Endodermal cell (in vitro differentiated cells): ENCODE data around the gene KCNH8. TPM values are rescaled to one million over a fixed set of nuclear protein-coding genes. Genes with fewer than 3 reads are reported as not detected.

Experiments used
- DNase-seq: peaks from one replicate; pipeline ENCODE4 v3.0.0-alpha.2; 2017
- H3K27ac ChIP-seq: 2 replicates; pipeline ENCODE4 v1.5.1; 2013; ENCODE audit warnings: mild to moderate bottlenecking, low read depth, low read length, moderate library complexity
- H3K27me3 ChIP-seq: 2 replicates; pipeline ENCODE4 v1.6.1; 2013; ENCODE audit warnings: mild to moderate bottlenecking, low read length, moderate library complexity; ENCODE audit not compliant: insufficient read depth, control insufficient read depth, poor library complexity, severe bottlenecking
- H3K36me3 ChIP-seq: 2 replicates; pipeline ENCODE4 v1.7.0; 2013; ENCODE audit warnings: mild to moderate bottlenecking, low read length, moderate library complexity; ENCODE audit not compliant: control insufficient read depth, insufficient read depth
- H3K4me1 ChIP-seq: one replicate; pipeline ENCODE4 v1.7.0; 2013; ENCODE audit warnings: low read length; ENCODE audit not compliant: control insufficient read depth, insufficient read depth
- H3K4me3 ChIP-seq: 2 replicates; pipeline ENCODE4 v1.5.1; 2013; ENCODE audit warnings: mild to moderate bottlenecking, low read length, moderate library complexity
- H3K9ac ChIP-seq: 2 replicates; pipeline ENCODE4 v1.6.1; 2013; ENCODE audit warnings: mild to moderate bottlenecking, low read length, moderate library complexity; ENCODE audit not compliant: poor library complexity, severe bottlenecking; ENCODE audit errors: extremely low read depth
- H3K9me3 ChIP-seq: 2 replicates; pipeline ENCODE4 v1.6.1; 2013; ENCODE audit warnings: mild to moderate bottlenecking, low read length, moderate library complexity; ENCODE audit not compliant: control insufficient read depth
- H3K27ac Mint-ChIP-seq: 2 replicates; pipeline ENCODE4 v1.8.0; 2020; ENCODE audit warnings: mixed read lengths
- H3K27me3 Mint-ChIP-seq: 2 replicates; pipeline ENCODE4 v1.8.0; 2021; ENCODE audit warnings: mild to moderate bottlenecking, mixed read lengths; ENCODE audit not compliant: insufficient read depth
- H3K36me3 Mint-ChIP-seq: 2 replicates; pipeline ENCODE4 v1.8.0; 2020; ENCODE audit warnings: low read depth, mixed read lengths
- H3K4me1 Mint-ChIP-seq: 2 replicates; pipeline ENCODE4 v1.8.0; 2020; ENCODE audit warnings: mixed read lengths
- H3K4me3 Mint-ChIP-seq: 2 replicates; pipeline ENCODE4 v1.8.0; 2020; ENCODE audit warnings: mild to moderate bottlenecking, moderate library complexity, mixed read lengths
- H3K9me3 Mint-ChIP-seq: 2 replicates; pipeline ENCODE4 v1.8.0; 2020; ENCODE audit warnings: mild to moderate bottlenecking, mixed read lengths
- CTCF ChIP-seq: fragments of 200-600 bp; sonication (generic); conservative IDR thresholded peaks from 2 replicates; pipeline ENCODE4 v1.5.0; 2021; ENCODE audit warnings: antibody characterized with exemption, mild to moderate bottlenecking
- WGBS, 2 experiments: methylation state at CpG; one replicate each; pipeline versions ENCODE4 v1.1.5 to v1.1.7; 2013; ENCODE audit warnings: missing lambda C conversion rate in 2 of 2, mixed read lengths in 1 of 2; ENCODE audit not compliant: insufficient coverage in 1 of 2, insufficient read length in 1 of 2; 5-methylcytosine and 5-hydroxymethylcytosine counted together
- total RNA-seq, 2 donors: library from RNA; stranded (reverse); fragmentation: NEBNext Ultra II Directional in 1 of 2; extraction: Animal tissue kit (Norgen Biotek cat#: 25700) in 1 of 2; gene quantifications; 2 replicates in 1 of 2; 3 replicates in 1 of 2; pipeline ENCODE4 v1.2.1, GENCODE V29; 2021

The KCNH8 gene
- total RNA-seq, 2 donors from 2014 or later = 12.0 to 15.0 TPM

GRCh38 chr3:19357947-19358346, 209.6 kb downstream of the KCNH8 start:
- Mint-ChIP-seq H3K36me3 (peaks cover 9% of the 10 kb centered on the region), H3K4me3 (no peak overlapping the region)
- H3K9ac ChIP-seq = no peak overlapping the region

GRCh38 chr3:19363071-19363470, 214.8 kb downstream of the KCNH8 start:
- no peak overlapping the region for H3K4me3 ChIP-seq
- TF ChIP-seq CTCF = no peak
- Mint-ChIP-seq H3K27me3 (no peaks in the 10 kb centered on the region), H3K4me1 (peaks cover 2% of the 10 kb centered on the region), H3K9me3 (no peaks in the 10 kb centered on the region), H3K36me3 (no peaks in the 10 kb centered on the region), H3K4me3 (no peak overlapping the region), H3K27ac (no peak overlapping the region)
- no peak for DNase-seq
- H3K4me1 ChIP-seq = no peaks in the 10 kb centered on the region
- 93 to 97% methylated on average over 1 of the region's 1 CpG for WGBS, 2 experiments
- H3K36me3 ChIP-seq = peaks cover 8% of the 10 kb centered on the region
- no peaks in the 10 kb centered on the region for H3K27me3 ChIP-seq
- no peaks in the 10 kb centered on the region for H3K9me3 ChIP-seq
- no peak overlapping the region for H3K9ac ChIP-seq
- no peak overlapping the region for H3K27ac ChIP-seq

More at GRCh38 chr3:19357947-19358346, 209.6 kb downstream of the KCNH8 start:
- Mint-ChIP-seq H3K27me3 (no peaks in the 10 kb centered on the region), H3K9me3 (peaks cover 12% of the 10 kb centered on the region), H3K27ac (no peak overlapping the region), H3K4me1 (no peaks in the 10 kb centered on the region)
- TF ChIP-seq CTCF = no peak
- Histone ChIP-seq H3K27ac (no peak overlapping the region), H3K36me3 (peaks cover 5% of the 10 kb centered on the region), H3K4me3 (no peak overlapping the region), H3K4me1 (no peaks in the 10 kb centered on the region), H3K9me3 (peaks cover 6% of the 10 kb centered on the region), H3K27me3 (no peaks in the 10 kb centered on the region)
- no peak for DNase-seq
- WGBS, 2 experiments = 91 to 100% methylated on average over 1 of the region's 1 CpG

GRCh38 chr3:19364148-19364547, 215.8 kb downstream of the KCNH8 start:
- Mint-ChIP-seq H3K9me3 (no peaks in the 10 kb centered on the region), H3K4me1 (peaks cover 2% of the 10 kb centered on the region), H3K4me3 (no peak overlapping the region), H3K36me3 (no peaks in the 10 kb centered on the region), H3K27ac (no peak overlapping the region), H3K27me3 (no peaks in the 10 kb centered on the region)
- H3K4me1 ChIP-seq = no peaks in the 10 kb centered on the region
- no peaks in the 10 kb centered on the region for H3K27me3 ChIP-seq
- no peak overlapping the region for H3K4me3 ChIP-seq
- no peak for DNase-seq
- no peak overlapping the region for H3K27ac ChIP-seq
- peaks cover 8% of the 10 kb centered on the region for H3K36me3 ChIP-seq
- no peaks in the 10 kb centered on the region for H3K9me3 ChIP-seq
- H3K9ac ChIP-seq = no peak overlapping the region
- no peak for TF ChIP-seq CTCF
- 93 to 96% methylated on average over 4 to 7 of the region's 8 CpGs for WGBS, 2 experiments
